NCI-H524 (cell line): Measurements from ENCODE around the gene EEFSEC.

Experiments
- DNase-seq, 2 experiments: peaks; one replicate each; lab custom pipeline; 2025; lab: John Stamatoyannopoulos, UW

EEFSEC gene

DNA sequence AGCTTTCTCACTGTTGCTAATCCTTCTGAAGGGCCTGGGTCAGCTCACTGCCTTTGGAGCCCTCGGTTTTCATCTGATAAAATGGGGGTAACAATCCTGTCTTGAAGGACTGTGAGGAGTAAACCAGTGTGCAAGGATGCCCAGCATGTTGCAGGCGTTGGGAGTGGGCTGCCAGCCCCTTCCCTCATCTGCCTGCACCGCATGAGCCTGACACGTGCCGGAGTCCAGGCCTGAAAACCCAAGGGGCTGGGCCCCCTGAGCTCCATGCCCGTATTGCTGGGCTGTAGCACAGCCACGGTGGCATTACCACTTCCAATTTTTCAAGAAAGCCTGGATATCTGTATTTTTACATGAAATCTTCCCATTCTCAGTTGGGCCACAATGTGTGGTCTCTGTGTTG lies 215.3 kb downstream of the EEFSEC start:
- DNase-seq = no peak

DNA sequence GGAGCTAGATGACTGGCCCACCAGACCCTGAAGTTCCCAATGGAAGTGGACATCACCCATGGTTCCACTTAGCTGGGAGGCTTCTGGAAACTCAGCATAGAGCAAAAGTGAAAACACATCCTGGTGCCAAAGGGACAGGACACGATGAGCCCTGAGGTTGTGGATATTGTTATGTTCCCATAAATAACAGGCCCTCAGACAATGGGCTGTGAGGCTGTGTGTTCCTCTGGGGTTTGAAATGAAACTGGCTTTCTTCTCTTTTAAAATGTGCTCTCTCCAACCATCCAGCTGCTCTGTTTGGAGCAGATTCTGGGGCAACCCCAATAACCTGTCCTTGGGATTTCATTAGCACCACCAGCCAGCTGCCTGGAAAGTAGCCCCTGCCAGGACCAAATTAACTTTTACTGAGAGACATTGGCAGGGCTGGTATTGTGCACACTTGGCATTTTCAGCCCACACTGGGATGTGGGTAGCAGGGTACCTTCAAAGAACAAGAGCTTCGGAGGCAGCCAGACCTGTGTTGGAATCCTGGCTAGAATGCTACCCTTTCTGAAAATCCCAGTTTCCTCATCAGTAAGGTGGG lies 215.9 kb downstream of the EEFSEC start:
- no peak for DNase-seq

DNA sequence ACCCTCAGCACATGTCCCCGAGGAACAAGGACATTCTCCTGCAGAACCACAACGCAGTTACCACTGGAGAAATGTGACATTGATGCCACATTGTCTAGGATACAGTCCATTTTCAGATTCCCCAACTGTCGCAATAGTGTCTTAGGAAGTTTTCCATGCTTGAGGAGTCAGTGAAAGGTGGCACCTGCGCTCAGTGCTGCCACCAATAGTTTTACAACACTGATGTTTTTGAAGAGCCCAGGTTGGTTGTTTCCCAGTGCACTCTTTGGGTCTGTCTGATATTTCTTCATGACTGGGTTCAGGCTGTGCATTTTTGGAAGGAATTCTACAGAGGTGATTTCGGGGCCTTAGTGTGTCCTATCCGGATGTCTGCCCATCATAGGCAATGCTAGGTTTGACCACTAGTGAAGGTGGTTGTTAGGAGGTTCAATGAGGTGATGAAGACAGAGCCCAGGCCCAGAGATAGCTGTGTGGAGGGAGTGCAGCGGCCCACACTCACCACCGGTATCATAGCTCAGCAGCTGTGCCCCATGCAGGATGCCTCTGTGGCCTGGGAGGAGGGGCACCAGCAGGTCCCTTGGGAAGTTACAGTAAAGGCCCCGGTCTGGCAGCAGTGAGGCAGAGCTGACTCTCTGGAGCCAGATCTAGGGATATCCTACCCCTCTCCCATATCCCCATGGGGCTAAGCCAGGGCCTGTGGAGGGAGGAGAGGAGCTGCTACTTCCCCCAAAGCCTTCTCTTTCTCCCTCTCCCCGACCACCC lies 216.8 kb downstream of the EEFSEC start:
- DNase-seq = peak in 1 of 2 experiments; percentile 51

DNA sequence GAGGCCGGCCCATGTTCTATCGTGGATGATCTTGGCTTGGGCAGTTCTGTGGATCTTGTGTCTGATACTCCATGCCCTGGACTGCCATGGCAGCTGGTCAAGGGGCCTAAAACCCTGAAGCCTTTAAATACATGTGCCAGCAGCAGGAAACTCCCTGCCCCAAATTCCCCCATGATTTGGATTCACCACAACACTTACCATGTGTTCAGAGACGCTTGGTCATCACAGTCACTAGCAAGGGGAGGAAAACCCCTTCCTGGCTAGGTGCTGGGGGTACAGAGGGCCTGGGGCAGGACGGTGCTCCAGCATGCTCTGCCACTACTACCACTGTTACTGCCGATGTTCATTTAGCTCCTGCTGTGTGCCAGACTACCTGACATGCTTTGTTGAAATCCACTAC lies 219.0 kb downstream of the EEFSEC start:
- DNase-seq = no peak

DNA sequence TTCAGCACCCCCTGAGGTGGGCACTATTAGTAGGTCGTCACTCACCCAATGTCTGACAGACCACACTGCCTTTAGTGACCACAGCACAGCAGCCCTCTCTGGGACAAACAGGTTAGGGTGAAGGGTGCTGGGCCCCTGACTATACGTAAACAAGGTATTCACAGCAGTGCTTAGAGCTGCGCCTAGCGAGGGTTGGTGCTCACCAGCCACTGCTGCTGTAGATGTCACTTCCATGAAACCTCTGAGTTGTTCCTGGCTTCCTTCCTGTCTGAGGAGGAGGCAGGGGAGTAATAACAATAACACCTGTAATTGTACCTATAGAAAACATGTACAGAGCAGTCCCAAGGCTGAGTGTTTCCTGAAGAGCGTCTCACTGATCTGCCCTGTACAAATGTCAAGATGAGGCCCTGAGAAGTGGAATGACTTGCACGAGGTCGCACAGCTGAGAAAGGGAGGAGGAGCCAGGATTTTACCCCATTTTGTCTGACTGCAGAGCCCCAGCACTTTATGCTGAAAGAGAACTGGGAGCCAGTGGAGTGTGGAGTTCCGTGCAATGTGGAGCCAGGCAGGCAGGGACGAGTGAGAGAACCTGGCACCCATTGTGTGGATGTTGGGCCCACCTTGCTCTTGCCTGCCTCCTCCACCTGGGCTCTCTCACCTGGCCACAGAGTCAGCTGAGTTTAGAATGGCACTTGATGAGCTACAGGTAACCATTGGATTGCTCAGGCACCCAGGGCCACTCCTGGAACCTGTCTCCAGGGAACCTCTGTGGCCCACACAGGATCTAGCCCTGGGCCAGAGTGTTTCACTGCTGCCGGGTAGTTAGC lies 219.6 kb downstream of the EEFSEC start:
- DNase-seq = no peak

- no peak for DNase-seq
Observed at GRCh38 chr3:128374746-128375445, 221.6 kb downstream of the EEFSEC start.

GRCh38 chr3:128376516-128376915 lies 223.2 kb downstream of the EEFSEC start:
- DNase-seq = no peak

GRCh38 chr3:128378631-128379347 lies 225.5 kb downstream of the EEFSEC start:
- DNase-seq = no peak

DNA sequence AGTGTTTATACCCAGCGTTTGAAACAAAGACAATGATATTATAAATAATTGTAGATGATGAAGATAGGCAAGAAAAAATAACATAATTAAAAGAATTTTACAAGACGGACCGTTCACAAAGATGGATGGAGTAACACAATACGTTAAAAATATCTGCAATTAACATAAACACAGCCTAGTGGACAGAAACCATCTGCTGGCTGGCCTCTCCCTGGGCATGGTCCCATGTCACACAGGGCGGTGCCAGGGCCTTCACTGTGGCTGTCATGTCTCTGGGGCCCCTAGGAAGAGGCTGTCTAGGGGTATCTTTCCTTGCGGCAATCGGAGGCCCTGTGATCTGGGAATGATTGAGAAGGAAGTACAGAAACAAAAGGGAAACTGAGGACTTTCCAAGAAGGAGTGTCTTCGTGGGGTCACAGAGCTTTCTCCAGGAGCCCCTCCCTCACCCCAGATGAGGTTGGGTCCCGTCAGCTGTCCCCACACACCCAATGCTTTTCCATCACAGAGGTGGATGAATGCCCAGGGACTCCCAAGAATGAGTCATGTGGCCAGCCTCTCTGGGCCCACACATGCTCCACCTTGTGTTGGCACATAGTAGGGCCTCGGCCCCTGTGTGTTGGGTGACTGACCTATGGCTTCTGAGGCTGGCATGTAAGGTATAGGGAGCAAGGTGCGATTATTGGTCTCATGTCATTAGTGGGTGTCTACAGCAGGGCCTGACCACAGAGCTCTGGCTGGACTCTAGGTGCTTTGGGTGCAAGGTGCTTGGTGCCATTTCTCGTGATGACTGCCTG lies 226.3 kb downstream of the EEFSEC start:
- no peak for DNase-seq

GRCh38 chr3:128380295-128380694 lies 227.0 kb downstream of the EEFSEC start:
- no peak for DNase-seq

DNA sequence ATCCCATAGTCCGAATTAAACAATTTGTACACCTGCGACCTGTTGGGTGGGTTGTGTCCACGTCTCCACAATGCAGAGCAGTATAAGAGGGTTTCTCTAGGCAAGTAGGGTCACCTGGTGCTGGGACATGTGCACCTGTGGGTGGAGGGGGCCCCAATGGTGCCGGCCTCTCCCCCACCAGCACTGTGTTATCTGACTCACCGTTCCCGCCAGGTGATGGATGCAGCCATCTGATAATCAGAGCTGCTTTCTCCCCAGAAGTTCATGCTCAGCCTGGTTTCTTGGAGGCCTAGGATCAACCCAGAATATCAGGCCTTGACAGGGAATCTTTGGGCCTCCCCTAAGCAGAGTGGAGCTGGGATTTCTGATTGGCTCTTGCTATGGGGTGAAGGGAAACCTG lies 227.4 kb downstream of the EEFSEC start:
- DNase-seq = no peak

DNA sequence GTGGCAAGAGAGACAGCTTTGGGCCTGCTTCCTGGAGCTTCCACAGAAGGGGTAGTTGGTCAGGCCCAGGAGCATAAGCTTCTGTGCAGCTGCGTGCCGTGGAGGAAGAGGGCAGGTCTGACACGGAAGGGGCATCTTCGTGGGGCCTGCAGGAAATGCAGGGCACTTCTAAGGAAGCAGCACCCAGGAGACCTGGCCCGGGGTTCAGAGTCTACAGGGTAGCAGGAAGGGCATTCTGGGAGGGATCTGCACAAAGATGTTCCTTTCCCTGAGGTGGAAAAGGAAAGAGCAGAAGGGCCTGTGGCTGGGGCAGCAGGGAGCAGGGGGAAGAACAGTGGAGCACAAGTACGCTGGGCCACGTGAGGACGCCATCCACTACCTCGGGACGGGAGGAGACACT lies 228.3 kb downstream of the EEFSEC start:
- DNase-seq = no peak

DNA sequence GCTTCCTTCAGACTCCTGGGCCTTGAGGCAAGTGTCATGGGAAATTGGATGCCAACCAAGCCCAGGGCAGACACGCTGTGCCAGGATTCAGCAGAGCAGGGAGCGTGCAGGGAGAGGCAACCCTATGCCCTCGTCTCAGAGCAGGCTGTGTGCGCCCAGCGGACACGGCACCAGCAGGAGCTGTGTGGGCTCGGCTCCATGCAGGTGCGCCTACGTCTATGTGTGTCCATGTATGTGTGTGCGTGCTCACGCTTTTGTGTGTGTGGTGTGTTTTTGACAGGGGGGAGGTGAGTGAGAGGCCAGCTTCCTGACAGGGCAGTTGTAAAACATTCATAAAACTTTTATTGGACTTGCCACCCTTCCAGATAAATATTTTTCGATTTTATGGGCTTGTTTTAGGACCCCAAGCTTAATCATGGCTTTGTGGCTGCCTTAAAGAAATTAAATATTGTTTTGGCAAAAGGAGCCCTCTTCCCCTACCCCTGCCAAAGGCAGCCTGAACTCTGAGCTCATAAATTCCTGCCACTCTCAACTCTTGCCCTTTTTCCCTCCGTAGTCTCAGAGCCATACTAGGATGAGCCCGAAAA lies 229.0 kb downstream of the EEFSEC start:
- DNase-seq = no peak

- DNase-seq = peak; percentile 13 to 64
Observed at GRCh38 chr3:128383316-128384235, 230.3 kb downstream of the EEFSEC start.

- DNase-seq = no peak
Observed at GRCh38 chr3:128385080-128385832, 232.0 kb downstream of the EEFSEC start.

DNA sequence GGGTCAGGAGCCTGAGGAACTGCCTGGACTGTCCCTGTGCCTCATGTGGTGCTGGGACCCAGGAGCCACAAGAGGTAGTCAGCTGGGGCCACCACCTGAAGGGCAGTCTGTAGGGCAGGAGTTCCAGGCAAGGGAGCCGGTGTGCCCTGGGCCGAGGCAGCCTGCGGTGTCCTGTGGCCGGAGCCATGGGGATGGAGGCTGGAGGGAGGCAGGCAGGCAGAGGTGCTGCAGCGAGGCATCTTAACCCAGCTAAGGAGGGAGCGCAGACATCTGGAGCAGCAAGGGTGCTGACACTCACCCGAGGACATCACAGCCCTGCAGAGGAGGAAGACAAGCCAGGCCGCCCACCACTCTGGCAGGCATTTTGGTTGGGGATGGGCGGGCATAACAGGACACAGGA lies 235.7 kb downstream of the EEFSEC start:
- DNase-seq = no peak

- DNase-seq = peak; percentile 97 to 98
Observed at GRCh38 chr3:128390867-128391266, 237.6 kb downstream of the EEFSEC start.

DNA sequence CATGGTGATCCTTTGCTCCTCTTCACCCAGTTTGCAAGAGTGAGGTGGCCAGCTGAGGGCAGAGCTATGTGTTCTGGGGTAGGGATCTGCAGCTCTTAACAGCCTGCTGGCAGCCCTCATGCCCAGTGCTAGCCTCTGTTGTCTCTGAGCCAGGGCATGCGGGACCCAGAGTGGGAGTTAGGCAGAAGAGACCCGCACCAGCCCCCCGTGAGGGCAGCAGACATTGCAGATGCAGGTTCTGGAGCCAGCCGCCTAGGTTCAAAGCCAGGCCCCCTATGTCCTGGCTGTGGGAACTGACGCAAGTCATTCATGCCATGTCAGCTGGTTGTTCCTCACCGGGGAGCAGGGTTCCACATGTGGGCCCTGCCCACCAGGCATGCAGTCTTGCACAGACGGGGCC lies 238.7 kb downstream of the EEFSEC start:
- no peak for DNase-seq
